Measurements from ENCODE around the gene TTC28.

Gene TTC28

GRCh38 chr22:28444659-28445058 lies 235.0 kb downstream of the TTC28 start:
- Histone ChIP-seq H2AFZ (ENCODE audit: low read length) (no peak overlapping the region), H3K4me3 (ENCODE audit: low read length, poor library complexity, severe bottlenecking) (no peak overlapping the region), H3F3A (ENCODE audit: low read depth) (no peaks in the 10 kb centered on the region), H3K4me2 (ENCODE audit: low read depth, low read length, poor library complexity, severe bottlenecking) (no peak overlapping the region), H3K9me3 (ENCODE audit: insufficient read depth, low read depth, low read length) (no peaks in the 10 kb centered on the region), H3K36me3 (ENCODE audit: insufficient read depth, low read length) (no peaks in the 10 kb centered on the region), H3K4me1 (ENCODE audit: insufficient read depth, low read length, poor library complexity, severe bottlenecking) (peaks cover 40% of the 10 kb centered on the region), H3K9me2 (replicated peaks; ENCODE audit: low read depth, low read length) (no peaks in the 10 kb centered on the region), H3K27me3 (ENCODE audit: insufficient read depth, low read length, poor library complexity, severe bottlenecking) (no peaks in the 10 kb centered on the region), H4K20me1 (ENCODE audit: insufficient read depth, low read length, poor library complexity, severe bottlenecking) (peaks cover 22% of the 10 kb centered on the region), H3K79me2 (ENCODE audit: insufficient read depth, low read length) (peaks cover 38% of the 10 kb centered on the region), H3K9ac (ENCODE audit: low read depth, low read length, poor library complexity, severe bottlenecking) (no peak overlapping the region)
- TF ChIP-seq, protein P1, sequence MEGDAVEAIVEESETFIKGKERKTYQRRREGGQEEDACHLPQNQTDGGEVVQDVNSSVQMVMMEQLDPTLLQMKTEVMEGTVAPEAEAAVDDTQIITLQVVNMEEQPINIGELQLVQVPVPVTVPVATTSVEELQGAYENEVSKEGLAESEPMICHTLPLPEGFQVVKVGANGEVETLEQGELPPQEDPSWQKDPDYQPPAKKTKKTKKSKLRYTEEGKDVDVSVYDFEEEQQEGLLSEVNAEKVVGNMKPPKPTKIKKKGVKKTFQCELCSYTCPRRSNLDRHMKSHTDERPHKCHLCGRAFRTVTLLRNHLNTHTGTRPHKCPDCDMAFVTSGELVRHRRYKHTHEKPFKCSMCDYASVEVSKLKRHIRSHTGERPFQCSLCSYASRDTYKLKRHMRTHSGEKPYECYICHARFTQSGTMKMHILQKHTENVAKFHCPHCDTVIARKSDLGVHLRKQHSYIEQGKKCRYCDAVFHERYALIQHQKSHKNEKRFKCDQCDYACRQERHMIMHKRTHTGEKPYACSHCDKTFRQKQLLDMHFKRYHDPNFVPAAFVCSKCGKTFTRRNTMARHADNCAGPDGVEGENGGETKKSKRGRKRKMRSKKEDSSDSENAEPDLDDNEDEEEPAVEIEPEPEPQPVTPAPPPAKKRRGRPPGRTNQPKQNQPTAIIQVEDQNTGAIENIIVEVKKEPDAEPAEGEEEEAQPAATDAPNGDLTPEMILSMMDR (conservative IDR thresholded peaks at IDR 0.05; ENCODE audit: low read length) = no peak
- TF ChIP-seq EZH2phosphoT487 (IDR thresholded peaks at IDR 0.05; ENCODE audit: borderline replicate concordance) = no peak

GRCh38 chr22:28443526-28443876 lies 236.1 kb downstream of the TTC28 start:
- H3K79me2 ChIP-seq (ENCODE audit: insufficient read depth, low read length) = peaks cover 50% of the 10 kb centered on the region
- H4K20me1 ChIP-seq (ENCODE audit: insufficient read depth, low read length, poor library complexity, severe bottlenecking) = peaks cover 33% of the 10 kb centered on the region
- peak overlapping the region; percentile 87 for H3K4me3 ChIP-seq (ENCODE audit: low read length, poor library complexity, severe bottlenecking)
- H2AFZ ChIP-seq (ENCODE audit: low read length) = 0 out of 2 replicates have a peak overlapping the region, but pooled peaks have one; percentile 2
- H3K36me3 ChIP-seq (ENCODE audit: insufficient read depth, low read length) = no peaks in the 10 kb centered on the region
- H3F3A ChIP-seq (ENCODE audit: low read depth) = no peaks in the 10 kb centered on the region
- H3K4me1 ChIP-seq (ENCODE audit: insufficient read depth, low read length, poor library complexity, severe bottlenecking) = peaks cover 47% of the 10 kb centered on the region
- H3K27me3 ChIP-seq (ENCODE audit: insufficient read depth, low read length, poor library complexity, severe bottlenecking) = no peaks in the 10 kb centered on the region
- TF ChIP-seq EZH2phosphoT487 (IDR thresholded peaks at IDR 0.05; ENCODE audit: borderline replicate concordance) = no peak
- TF ChIP-seq, protein P1 (conservative IDR thresholded peaks at IDR 0.05; ENCODE audit: low read length) = no peak
- H3K4me2 ChIP-seq (ENCODE audit: low read depth, low read length, poor library complexity, severe bottlenecking) = peak overlapping the region; percentile 96
- H3K9ac ChIP-seq (ENCODE audit: low read depth, low read length, poor library complexity, severe bottlenecking) = peak overlapping the region; percentile 91
- no peaks in the 10 kb centered on the region for H3K9me2 ChIP-seq (replicated peaks; ENCODE audit: low read depth, low read length)
- H3K9me3 ChIP-seq (ENCODE audit: insufficient read depth, low read depth, low read length) = no peaks in the 10 kb centered on the region

DNA sequence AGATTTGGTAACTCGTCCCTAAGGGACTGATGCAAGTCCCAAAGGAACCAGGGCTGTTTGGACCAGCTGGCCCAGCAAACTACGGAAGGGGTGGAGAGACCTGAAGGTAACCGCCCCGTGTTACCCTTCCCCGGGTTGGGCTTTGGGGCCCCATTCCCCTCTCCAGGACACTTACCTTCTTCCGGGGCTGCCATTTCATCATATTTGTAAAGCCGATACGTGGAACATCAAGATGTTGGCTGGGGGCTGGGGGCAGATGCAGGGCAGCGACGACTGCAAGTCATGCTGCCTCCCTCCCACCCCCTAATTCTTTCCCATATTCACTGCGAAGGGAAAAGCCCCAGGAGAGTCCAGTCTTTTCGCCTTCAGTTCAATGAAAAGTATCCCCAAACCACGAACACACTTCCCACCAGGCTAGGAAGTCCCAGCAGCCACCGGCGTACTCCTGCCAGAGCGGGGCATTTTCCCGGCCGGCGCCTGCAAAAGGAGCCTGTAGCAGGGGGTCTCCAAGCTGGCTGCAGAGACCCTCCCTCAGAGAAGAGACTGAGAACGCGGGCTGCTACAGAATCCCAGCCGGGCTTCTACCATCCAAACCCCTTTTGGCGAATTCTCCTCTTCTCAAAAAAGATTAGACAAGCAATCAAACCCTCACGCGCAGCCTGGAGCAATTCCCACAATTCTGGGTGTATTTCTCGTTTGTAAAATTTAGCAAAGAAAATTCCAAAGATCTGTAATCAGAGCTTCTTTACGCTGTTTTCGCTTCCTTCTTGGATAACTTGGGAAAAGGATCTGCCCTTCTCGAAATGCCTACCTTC lies 236.7 kb downstream of the TTC28 start:
- peak overlapping the region; percentile 87 for H3K4me3 ChIP-seq (ENCODE audit: low read length, poor library complexity, severe bottlenecking)
- no peaks in the 10 kb centered on the region for H3K27me3 ChIP-seq (ENCODE audit: insufficient read depth, low read length, poor library complexity, severe bottlenecking)
- peak overlapping the region; percentile 91 for H3K9ac ChIP-seq (ENCODE audit: low read depth, low read length, poor library complexity, severe bottlenecking)
- H3K36me3 ChIP-seq (ENCODE audit: insufficient read depth, low read length) = no peaks in the 10 kb centered on the region
- H4K20me1 ChIP-seq (ENCODE audit: insufficient read depth, low read length, poor library complexity, severe bottlenecking) = peaks cover 39% of the 10 kb centered on the region
- no peak for TF ChIP-seq EZH2phosphoT487 (IDR thresholded peaks at IDR 0.05; ENCODE audit: borderline replicate concordance)
- TF ChIP-seq, protein P1 (conservative IDR thresholded peaks at IDR 0.05; ENCODE audit: low read length) = no peak
- peak overlapping the region; percentile 3; the same call in 1 of the 2 replicates for H2AFZ ChIP-seq (ENCODE audit: low read length)
- H3K9me3 ChIP-seq (ENCODE audit: insufficient read depth, low read depth, low read length) = no peaks in the 10 kb centered on the region
- peaks cover 56% of the 10 kb centered on the region for H3K79me2 ChIP-seq (ENCODE audit: insufficient read depth, low read length)
- H3K4me1 ChIP-seq (ENCODE audit: insufficient read depth, low read length, poor library complexity, severe bottlenecking) = peaks cover 50% of the 10 kb centered on the region
- no peaks in the 10 kb centered on the region for H3F3A ChIP-seq (ENCODE audit: low read depth)
- peak overlapping the region; percentile 96 for H3K4me2 ChIP-seq (ENCODE audit: low read depth, low read length, poor library complexity, severe bottlenecking)
- no peaks in the 10 kb centered on the region for H3K9me2 ChIP-seq (replicated peaks; ENCODE audit: low read depth, low read length)

Data from Loucy (cell line).